Lower leg skin (tissue), 4 donors: ENCODE data around the gene GSG1L. TPM values are rescaled to one million over a fixed set of nuclear protein-coding genes. Genes with fewer than 3 reads are reported as not detected.

Source experiments
- DNase-seq, 2 donors: peaks; one replicate each; pipeline ENCODE4 v3.0.0-alpha.2; 2019; ENCODE audit warnings: low spot score in 2 of 2
- H3K4me3 ChIP-seq: fragments of 200-600 bp; sonication (generic); 2 replicates; pipeline ENCODE4 v1.5.1; 2017; ENCODE audit warnings: mild to moderate bottlenecking, low read depth; ENCODE audit not compliant: poor library complexity, severe bottlenecking
- POLR2A ChIP-seq, 2 donors: fragments of 450-650 bp; IDR thresholded peaks; one replicate each; pipeline ENCODE4 v1.6.1; 2016 to 2017; ENCODE audit warnings: antibody characterized with exemption in 2 of 2, mild to moderate bottlenecking in 1 of 2, moderate library complexity in 1 of 2
- WGBS, 2 donors: methylation state at CpG; one replicate each; pipeline ENCODE4 v1.1.5; 2018; 5-methylcytosine and 5-hydroxymethylcytosine counted together
- intact Hi-C: fragments of 100-400 bp; cut with DNase I; formaldehyde crosslinking; loops from one replicate; pipeline ENCODE4 v1.15.0; 2023; ENCODE audit warnings: low total_unique reads
- total RNA-seq, 4 donors: library from RNA; depleted of rRNA; stranded (reverse); fragments of >200 nt; gene quantifications; one replicate each; pipeline ENCODE4 v1.1.0, GENCODE V29; 2016
- TF ChIP-seq, protein P1 (sequence below), 3 donors: fragments of 450-650 bp; IDR thresholded peaks; one replicate each; pipeline ENCODE4 v1.5.1; 2016; ENCODE audit warnings: antibody characterized with exemption in 3 of 3, mild to moderate bottlenecking in 3 of 3, moderate library complexity in 2 of 3

GSG1L gene
- total RNA-seq, 4 donors from 2014 or later, result 0.49 to 1.1 (median 0.59) TPM; not detected in 1

DNA sequence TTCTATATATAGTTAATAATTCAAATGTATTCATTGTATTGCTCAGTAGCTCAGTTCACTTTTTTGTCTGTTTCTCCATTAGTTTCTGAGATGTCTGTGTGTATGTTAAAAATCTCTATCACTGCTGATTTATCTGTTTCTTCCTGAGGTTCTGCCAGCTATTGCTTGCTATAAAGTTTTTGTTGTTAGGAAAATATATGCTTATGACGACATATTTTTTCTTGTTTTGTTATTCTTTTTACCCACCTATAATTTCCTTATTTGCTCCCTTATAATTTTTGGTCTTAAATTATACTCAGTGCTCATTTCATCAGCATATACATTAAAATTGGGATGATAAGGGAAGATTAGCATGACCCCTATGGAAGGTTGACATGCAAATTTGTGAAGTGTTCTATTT lies 200.6 kb downstream of the GSG1L start:
- TF ChIP-seq POLR2A (IDR thresholded peaks at IDR 0.05), result no peak
- TF ChIP-seq, protein P1, sequence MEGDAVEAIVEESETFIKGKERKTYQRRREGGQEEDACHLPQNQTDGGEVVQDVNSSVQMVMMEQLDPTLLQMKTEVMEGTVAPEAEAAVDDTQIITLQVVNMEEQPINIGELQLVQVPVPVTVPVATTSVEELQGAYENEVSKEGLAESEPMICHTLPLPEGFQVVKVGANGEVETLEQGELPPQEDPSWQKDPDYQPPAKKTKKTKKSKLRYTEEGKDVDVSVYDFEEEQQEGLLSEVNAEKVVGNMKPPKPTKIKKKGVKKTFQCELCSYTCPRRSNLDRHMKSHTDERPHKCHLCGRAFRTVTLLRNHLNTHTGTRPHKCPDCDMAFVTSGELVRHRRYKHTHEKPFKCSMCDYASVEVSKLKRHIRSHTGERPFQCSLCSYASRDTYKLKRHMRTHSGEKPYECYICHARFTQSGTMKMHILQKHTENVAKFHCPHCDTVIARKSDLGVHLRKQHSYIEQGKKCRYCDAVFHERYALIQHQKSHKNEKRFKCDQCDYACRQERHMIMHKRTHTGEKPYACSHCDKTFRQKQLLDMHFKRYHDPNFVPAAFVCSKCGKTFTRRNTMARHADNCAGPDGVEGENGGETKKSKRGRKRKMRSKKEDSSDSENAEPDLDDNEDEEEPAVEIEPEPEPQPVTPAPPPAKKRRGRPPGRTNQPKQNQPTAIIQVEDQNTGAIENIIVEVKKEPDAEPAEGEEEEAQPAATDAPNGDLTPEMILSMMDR (IDR thresholded peaks at IDR 0.05), result no peak
- H3K4me3 ChIP-seq, result no peak overlapping the region
- WGBS, 2 donors, result 97 to 98% methylated on average over 1 of the region's 1 CpG
- DNase-seq, result no peak
- intact Hi-C loops, result no loop called here

DNA sequence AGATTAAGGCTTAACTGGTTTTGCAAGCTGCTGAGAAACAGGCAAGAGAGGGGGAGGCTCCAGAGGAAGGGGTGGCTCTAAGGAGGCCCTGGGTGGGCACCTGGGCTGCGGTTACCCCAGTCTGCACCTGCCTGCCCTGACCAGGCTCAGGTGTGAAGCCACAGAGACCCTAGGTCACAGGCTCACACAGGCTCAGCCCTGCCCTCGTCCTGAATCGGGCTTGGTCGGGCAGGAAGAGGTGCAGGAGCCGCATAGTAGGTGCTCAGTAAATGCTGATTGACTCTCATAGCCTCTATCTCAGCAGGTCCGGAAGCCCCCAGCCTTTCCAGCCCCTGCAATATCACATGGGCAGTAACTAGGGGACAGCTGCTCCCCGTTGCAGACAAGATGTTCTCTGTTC lies 203.4 kb downstream of the GSG1L start:
- 78 to 82% methylated on average over 6 to 7 of the region's 7 CpGs for WGBS, 2 donors
- no peak overlapping the region for H3K4me3 ChIP-seq
- intact Hi-C loops, result no loop called here
- TF ChIP-seq, protein P1 (IDR thresholded peaks at IDR 0.05), result no peak
- no peak for TF ChIP-seq POLR2A (IDR thresholded peaks at IDR 0.05)
- DNase-seq, result no peak

DNA sequence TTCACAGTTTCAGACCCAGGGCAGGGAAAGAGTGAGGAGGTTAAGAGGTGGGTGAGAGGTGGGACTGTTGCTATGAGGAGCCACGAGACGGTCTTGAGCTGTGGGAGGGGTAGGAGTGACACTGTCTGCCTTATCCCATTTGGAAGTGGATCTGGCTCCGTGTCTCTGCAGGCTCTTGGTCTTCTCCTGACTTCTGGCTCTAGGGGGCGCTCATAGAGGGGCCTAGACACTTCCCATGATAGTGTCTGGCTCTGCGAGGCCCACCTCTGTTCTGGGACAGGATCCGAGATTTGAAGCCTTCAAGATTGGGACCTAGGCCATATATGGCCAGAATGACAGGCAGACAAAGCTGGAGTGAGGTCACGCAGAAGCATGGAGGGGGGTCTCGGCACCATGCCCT lies 204.5 kb downstream of the GSG1L start:
- DNase-seq, result no peak
- TF ChIP-seq POLR2A (IDR thresholded peaks at IDR 0.05), result no peak
- TF ChIP-seq, protein P1 (IDR thresholded peaks at IDR 0.05), result no peak
- intact Hi-C loops, result no loop called here
- H3K4me3 ChIP-seq, result no peak overlapping the region
- 59 to 61% methylated on average over 8 of the region's 8 CpGs for WGBS, 2 donors

DNA sequence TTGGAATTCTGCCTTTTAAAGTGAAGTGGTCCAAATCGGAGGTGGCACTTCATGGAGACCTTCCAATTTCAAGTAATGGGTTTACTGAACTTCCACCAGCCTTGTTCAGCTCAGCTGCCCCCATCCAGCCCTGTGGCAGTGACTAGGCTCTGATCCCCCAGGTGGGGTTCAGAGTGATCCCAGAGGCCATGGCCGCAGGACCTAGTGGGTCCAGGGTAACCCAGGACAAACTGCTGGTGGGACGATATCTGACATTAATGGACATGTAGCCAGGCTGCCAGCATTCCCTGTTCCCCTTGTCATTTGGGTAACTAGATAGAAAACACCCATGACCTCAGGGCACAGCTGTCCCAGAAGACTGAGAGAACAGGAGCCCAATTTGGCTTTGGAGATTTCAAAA lies 209.9 kb downstream of the GSG1L start:
- intact Hi-C loops, result no loop called here
- DNase-seq, result peak in 1 of 2 donors; percentile 62
- TF ChIP-seq POLR2A (IDR thresholded peaks at IDR 0.05), result no peak
- TF ChIP-seq, protein P1 (IDR thresholded peaks at IDR 0.05), result no peak
- H3K4me3 ChIP-seq, result no peak overlapping the region
- 34 to 52% methylated on average over 3 of the region's 3 CpGs for WGBS, 2 donors

DNA sequence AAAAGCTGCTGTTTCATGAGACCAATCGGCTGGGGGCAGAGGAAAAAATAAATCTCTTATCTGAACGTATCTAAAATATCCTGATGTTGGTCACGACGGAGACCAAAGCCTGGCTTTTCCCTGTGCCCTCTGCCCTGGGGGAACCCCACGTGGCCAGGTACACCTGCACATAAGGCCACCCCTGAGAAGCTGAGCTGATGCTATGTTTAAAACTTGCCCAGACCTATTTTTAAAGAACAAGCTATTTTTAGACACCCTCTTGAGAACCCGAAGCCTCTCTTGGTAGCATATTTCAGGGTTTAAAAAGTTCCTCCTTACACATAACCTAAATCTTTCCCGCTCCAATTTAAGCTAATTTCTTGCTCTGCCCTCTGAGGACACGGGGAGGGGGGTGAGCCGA lies 210.4 kb downstream of the GSG1L start:
- no peak for DNase-seq
- TF ChIP-seq, protein P1 (IDR thresholded peaks at IDR 0.05), result no peak
- no peak for TF ChIP-seq POLR2A (IDR thresholded peaks at IDR 0.05)
- 24 to 29% methylated on average over 9 of the region's 9 CpGs for WGBS, 2 donors
- H3K4me3 ChIP-seq, result no peak overlapping the region
- intact Hi-C loops, result no loop called here

DNA sequence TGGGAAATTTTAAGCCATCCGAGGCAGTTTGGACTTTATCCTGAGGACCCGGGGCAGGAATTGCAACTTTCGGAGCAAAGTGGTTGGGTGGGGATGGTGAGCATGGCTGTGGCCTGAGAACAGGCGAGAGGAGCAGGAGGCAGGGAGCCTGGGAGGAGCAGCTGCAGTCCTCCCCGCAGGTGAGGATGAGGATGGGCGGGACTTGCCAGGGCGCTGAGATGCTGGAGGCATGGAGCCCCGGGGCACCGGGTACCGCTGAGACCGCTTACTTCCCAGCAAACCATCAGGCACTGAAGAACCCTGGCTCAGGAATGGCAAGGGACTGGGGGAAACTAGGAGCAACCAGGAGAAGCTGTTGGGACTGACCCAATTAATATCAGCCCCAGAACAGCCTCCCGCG lies 210.8 kb downstream of the GSG1L start:
- intact Hi-C loops, result no loop called here
- peak in 1 of 2 donors; percentile 59 for DNase-seq
- TF ChIP-seq, protein P1 (IDR thresholded peaks at IDR 0.05), result no peak
- no peak for TF ChIP-seq POLR2A (IDR thresholded peaks at IDR 0.05)
- whole genome bisulfite sequencing, 2 donors, result 43 to 47% methylated on average over 13 of the region's 13 CpGs
- H3K4me3 ChIP-seq, result no peak overlapping the region
